NCI-H128 (cell line): ENCODE data around the gene CAV2.

Experiments used
- DNase-seq: peaks from one replicate; lab custom pipeline; 2025; ENCODE audit not compliant: unreplicated experiment; lab: John Stamatoyannopoulos, UW

CAV2 gene

DNA sequence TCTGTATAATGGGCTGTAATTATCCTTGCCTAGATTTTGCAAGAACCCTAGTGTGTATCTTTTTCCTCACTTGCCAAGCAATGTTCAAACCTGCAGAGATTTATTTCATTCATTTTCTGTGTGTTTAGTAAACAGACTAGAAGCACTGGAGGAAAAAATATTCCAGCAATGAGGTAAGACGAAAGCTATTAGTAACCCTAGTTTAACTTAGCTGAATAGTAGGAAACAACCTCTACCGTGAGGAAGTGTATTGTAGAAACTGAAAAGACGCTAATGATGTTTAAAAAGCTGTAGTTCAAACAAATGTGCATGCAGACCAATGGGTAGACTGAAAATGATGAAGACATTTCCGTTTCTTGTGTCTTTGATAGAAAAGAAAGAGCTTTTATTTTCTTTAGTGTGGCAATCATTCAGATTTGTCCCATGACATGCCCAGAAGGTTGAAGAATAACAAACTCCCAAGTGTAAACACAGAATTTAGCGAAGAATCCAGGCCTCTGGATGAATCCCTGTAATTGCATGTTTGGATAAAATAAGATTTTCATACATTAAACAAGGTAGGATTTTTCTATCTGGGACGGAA is 46.0 kb downstream of the CAV2 start:
- no peak for DNase-seq

DNA sequence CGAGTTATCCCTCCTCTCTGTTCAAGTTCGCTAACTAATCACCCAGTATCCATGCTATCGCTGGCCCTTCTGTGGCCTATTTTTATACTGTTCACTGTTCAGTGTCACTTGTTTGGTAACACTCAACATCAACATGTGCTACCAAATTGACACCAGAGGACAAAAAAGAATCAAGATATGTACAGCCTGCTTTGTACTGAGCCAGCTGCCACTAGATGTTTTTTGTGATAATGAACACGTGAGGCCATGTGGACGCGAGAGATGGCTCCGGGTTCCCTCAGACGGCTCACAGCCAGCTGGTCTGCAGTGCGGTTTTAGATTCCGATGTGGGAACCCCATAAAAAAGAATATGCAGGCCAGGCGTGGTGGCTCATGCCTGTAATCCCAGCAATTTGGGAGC is 46.5 kb downstream of the CAV2 start:
- no peak for DNase-seq

DNA sequence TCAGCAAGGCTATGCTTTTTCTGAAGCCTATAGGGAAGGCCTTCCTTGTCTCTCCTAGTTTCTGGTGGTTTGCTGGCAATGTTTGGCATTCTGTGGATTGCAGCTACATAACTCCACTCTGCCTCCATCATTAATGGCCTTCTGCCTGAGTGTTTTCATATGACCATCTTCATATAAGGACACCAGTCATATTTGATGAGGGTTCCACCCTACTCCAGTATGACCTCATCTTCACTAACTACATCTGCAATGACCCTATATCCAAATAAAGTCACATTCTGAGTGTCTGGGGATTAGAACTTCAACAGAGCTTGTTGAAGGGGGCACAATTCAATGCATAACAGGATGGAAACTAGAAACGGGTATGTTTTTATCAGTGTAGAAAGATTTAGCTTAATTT is 47.4 kb downstream of the CAV2 start:
- no peak for DNase-seq

DNA sequence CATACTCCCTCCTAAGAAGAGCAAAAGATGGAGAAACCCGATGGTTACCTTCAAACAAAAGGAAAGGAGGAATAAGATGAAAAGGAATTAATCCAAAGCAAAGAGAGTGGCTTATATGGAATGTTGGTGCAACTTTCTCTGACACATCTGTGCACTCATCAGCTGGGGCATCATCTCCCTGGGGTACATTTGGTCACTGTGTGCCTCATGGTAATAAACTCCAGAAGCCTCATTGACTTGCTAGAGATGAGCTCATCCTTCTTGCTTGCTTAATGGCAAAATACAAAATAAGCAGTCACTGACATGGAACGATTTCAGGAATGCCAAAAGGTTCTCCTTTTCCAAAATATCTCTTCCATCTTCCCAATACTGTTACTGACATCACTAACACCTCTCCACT is 47.8 kb downstream of the CAV2 start:
- DNase-seq = no peak

DNA sequence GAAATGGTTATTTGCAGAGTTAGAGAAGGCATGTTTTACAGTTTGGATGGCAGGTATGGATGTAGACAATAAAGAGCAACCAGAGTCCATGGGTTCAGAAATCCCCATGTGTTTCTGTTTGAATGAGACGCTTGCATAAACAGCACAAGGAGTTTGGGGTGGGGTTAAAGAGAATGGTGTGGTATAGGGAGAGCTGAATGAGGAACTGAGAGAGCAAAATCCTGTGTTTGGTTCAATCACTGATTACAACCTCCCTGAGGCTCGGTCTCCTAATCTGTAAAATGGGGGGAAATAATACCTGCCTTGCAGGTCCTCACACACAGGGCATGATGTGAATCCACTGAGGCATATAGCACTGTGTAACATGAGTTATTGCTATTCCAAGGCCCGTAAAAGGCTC is 49.0 kb downstream of the CAV2 start:
- DNase-seq = no peak

DNA sequence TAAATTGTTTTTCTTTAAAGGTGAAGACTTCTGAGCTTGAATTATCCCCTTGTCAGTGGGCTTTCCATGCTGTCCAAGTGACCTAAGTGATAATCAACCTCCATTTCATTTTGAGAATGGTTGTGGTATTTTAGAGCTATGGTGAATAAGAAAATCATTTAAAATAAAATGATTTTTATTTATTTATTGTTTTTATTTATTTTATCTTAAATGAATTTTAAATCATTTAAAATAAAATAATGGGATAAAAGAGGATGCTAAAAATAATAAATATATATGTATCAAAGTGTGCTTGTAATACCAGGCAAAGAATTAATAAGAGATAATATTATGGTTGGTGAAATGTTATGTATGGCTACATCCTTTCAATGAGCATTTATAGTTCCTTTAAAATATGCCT is 49.8 kb downstream of the CAV2 start:
- DNase-seq = no peak

DNA sequence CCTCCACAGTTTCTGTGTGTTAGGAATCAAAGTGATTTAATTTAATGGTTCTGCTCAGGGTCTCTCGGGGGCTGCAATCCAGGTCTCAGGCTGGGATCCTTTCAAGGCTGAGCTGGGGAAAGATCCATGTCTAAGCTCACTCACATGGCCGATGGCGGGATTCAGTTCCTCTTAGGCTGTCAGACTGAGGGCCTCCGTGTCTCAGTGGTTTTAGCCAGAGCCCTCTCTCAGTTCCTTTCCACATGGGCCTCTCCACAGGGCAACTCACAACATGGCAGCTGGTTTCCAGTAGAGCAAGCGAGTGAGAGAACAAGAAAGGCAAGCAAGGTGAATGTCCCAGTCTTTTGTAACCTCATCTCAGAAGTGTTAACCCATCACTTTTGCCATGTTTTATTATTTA is 52.2 kb downstream of the CAV2 start:
- no peak for DNase-seq

DNA sequence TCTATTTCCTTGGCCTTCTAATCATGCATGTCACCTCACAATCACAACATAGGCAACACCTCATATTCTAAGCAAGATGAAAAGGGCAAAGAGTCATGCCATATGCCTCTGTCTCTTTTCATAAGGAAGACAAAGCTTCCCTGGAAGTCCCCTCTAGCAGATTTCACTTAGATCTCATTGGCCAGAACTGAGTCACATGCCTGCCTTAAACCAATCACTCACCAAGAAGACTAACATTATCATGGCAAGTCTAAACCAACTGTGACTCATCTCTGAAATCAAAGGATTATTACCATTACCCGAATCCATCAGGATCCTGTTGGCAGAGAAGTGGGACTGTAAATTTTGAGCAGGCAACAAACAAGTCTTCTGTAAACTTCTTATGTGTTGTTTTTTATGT is 53.1 kb downstream of the CAV2 start:
- no peak for DNase-seq

DNA sequence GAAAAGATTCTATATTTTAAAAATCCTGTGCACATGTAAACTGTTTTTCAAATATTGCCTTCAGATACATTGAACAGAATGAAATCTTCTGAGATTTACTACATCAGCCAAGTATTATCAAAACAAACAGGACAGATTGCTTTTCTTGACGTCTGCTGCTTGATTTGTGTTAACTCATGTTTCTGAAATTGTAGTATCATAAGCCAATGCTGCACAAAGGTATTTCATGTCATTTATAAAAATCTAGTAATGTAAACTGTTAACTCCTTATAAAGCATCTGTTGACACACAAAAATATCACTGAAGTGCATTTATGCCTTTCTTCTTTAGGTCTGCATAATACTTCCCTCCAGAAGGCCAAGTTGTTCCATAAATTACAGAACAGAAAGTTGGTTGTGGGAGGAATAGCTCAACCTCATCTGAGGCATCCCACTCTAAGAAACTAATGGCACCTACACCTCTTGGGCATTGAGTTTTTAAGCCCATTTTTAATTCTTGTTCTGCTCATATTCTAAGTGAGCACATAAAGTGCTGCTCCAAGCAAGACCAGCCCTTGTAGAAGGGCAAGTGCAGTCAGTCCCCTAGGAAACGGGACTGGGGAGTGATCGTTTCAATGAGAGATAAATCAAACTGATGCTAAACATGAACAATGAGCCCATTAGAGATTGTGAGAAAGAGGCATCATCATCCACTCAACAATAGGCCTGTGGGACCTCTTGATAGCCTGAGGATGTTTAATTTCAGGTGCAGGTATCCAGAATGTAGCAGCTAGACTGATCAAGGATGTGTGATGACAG is 53.8 kb downstream of the CAV2 start:
- no peak for DNase-seq

DNA sequence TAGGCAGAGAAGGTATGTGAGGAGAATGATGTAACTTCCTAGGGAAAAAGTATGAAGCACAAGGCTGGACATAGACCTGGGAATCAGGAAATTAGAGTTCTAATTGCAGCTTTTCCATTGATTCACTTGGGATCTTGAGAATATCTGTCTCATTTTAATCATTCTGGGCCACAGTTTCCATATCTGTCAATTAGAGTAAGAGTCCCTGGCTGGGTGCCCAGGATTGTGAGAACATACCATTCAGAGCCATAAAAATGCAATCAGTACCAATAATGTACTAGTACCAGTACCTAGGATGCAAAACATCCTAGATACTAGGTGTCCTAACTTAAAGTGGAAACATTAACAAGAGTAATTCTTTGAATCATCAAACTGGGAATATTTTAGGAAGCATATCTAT is 54.9 kb downstream of the CAV2 start:
- DNase-seq = no peak

DNA sequence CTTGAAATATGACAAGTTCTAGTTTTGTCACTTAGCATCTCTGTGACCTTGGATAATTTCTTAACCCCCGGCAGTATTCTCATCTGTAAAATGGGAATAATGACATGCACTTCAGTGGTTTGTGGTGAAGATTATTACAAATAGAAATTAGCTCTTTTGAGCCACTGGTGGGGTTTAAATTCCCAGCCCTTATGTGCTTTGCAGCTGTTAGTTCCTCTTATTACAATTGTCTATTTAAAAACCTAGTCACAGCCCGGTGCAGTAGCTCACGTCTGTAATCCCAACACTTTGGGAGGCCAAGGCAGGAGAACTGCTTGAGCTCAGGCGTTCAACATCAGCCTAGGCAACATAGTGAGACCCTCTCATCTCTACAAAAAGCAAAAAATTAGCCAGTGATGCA is 55.4 kb downstream of the CAV2 start:
- no peak for DNase-seq

DNA sequence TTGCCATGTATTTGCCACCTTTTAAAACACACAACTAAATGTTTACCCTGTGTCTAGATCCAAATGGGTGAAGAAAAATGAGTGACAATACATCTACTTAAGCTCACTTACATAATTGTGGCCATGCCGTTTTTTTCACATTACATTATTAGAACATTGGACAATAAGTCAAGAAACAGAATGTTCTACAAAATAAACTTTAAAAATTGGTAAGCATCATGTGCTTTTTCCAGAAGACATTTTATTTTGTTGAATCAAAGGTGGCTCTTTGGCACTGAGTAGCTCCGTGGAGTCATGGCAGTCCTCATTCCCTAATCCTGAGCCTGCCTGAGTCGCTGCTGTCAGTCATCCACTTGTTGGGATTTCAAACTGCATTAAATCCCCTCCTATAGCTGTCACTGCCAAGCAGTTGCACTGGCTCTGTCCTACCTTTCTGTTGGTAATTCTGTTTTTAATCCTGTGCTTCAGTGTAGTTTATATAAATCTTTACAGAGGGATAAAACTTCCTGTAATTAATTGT is 57.6 kb downstream of the CAV2 start:
- DNase-seq = no peak

DNA sequence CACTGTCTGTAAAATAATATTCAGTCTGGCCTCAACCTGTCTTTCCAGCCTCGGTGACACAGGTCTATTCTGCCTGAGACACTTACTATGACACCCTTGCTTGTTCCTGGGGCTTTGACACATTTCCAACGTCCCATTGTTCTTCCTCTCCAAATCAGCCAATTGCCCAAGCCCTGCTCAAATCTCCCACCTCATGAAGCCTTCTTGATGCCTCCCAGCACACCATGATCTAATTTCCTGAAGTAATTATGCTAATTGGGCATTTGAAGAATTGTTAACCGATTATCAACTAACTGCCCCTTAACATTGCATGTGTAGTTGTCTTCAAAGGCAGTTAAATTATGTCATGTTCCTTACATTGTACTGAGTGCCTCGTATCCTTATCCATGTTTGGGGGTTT is 58.4 kb downstream of the CAV2 start:
- DNase-seq = no peak
